Progenitor cell of endocrine pancreas (in vitro differentiated cells): ENCODE data around the gene B3GAT1. TPM values are rescaled to one million over a fixed set of nuclear protein-coding genes. Genes with fewer than 3 reads are reported as not detected.

Experiments used
- DNase-seq: peaks from one replicate; pipeline ENCODE4 v3.0.0; 2021; ENCODE audit warnings: low spot score; ENCODE audit not compliant: unreplicated experiment
- H3K27ac Mint-ChIP-seq: 2 replicates; pipeline ENCODE4 v1.8.0; 2021; ENCODE audit warnings: mild to moderate bottlenecking, moderate library complexity, mixed read lengths
- H3K27me3 Mint-ChIP-seq: 2 replicates; pipeline ENCODE4 v1.8.0; 2021; ENCODE audit warnings: mixed read lengths
- H3K36me3 Mint-ChIP-seq: 2 replicates; pipeline ENCODE4 v1.8.0; 2022; ENCODE audit warnings: mixed read lengths; ENCODE audit not compliant: insufficient read depth
- H3K4me1 Mint-ChIP-seq: 2 replicates; pipeline ENCODE4 v1.8.0; 2021; ENCODE audit warnings: low read depth, mixed read lengths
- H3K4me3 Mint-ChIP-seq: 2 replicates; pipeline ENCODE4 v1.8.0; 2021; ENCODE audit warnings: low read depth, mild to moderate bottlenecking, moderate library complexity, mixed read lengths
- H3K9me3 Mint-ChIP-seq: 2 replicates; pipeline ENCODE4 v1.8.0; 2021; ENCODE audit warnings: low read depth, mixed read lengths
- total RNA-seq: library from RNA; stranded (reverse); gene quantifications from 2 replicates; pipeline ENCODE4 v1.2.1, GENCODE V29; 2021
- TF ChIP-seq, protein P1 (sequence below): fragments of 200-600 bp; sonication (generic); IDR thresholded peaks from one replicate; pipeline ENCODE4 v1.5.0; 2021; ENCODE audit warnings: antibody characterized with exemption, mild to moderate bottlenecking; ENCODE audit not compliant: unreplicated experiment

Gene B3GAT1
- total RNA-seq, 1 donor from 2014 or later, result 5.1 TPM

DNA sequence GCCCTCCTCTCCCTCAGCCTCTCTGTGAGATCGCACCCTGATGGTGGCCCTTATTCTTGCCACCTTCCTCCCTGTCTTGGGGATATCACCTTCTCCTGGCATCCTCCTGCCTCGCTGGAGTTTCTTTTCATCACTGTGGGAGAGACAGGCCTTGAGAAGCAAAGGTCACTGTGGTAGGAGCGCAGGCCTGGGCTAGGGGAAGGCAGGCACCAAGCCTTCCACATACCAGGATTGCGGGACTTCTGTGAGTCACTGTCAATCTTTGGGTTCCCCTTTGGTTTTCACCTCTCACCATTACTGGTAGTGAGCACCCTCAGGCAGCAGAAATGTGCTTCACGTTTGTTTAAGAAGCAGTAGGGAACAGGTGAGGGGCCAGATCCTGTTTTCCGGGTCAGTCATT, 31.2 kb upstream of the B3GAT1 start:
- Mint-ChIP-seq H3K9me3 (no peaks in the 10 kb centered on the region), H3K27me3 (peaks cover 17% of the 10 kb centered on the region), H3K27ac (no peak overlapping the region), H3K4me1 (no peaks in the 10 kb centered on the region), H3K36me3 (no peaks in the 10 kb centered on the region), H3K4me3 (no peak overlapping the region)
- TF ChIP-seq, protein P1, sequence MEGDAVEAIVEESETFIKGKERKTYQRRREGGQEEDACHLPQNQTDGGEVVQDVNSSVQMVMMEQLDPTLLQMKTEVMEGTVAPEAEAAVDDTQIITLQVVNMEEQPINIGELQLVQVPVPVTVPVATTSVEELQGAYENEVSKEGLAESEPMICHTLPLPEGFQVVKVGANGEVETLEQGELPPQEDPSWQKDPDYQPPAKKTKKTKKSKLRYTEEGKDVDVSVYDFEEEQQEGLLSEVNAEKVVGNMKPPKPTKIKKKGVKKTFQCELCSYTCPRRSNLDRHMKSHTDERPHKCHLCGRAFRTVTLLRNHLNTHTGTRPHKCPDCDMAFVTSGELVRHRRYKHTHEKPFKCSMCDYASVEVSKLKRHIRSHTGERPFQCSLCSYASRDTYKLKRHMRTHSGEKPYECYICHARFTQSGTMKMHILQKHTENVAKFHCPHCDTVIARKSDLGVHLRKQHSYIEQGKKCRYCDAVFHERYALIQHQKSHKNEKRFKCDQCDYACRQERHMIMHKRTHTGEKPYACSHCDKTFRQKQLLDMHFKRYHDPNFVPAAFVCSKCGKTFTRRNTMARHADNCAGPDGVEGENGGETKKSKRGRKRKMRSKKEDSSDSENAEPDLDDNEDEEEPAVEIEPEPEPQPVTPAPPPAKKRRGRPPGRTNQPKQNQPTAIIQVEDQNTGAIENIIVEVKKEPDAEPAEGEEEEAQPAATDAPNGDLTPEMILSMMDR, result no peak
- no peak for DNase-seq

DNA sequence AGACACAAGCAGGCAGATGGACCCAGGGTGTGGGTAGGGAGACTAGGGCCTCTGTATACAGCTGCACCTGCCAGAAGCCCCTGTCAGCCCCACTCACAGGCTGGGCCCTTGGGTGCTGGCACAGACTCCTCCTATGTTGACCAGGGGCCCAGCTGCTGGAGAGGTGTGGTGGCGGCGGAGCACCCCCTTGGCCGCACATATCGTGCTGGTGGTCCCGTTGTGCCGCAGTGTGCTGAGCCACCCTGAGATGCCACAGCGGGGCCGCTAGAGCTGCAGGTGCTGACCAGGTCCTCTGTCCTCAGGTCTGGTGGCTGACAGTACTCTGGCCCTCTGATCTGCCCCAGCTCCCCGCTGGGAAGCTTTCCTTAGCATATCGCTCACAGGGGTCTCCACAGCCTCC, 30.2 kb upstream of the B3GAT1 start:
- Mint-ChIP-seq H3K4me1 (no peaks in the 10 kb centered on the region), H3K9me3 (no peaks in the 10 kb centered on the region), H3K27me3 (peaks cover 18% of the 10 kb centered on the region), H3K27ac (no peak overlapping the region), H3K36me3 (no peaks in the 10 kb centered on the region), H3K4me3 (no peak overlapping the region)
- no peak for DNase-seq
- TF ChIP-seq, protein P1, result no peak

- Mint-ChIP-seq H3K4me3 (no peak overlapping the region), H3K27me3 (peaks cover 20% of the 10 kb centered on the region), H3K9me3 (no peaks in the 10 kb centered on the region), H3K4me1 (no peaks in the 10 kb centered on the region), H3K27ac (no peak overlapping the region), H3K36me3 (no peaks in the 10 kb centered on the region)
- DNase-seq, result no peak
- TF ChIP-seq, protein P1, result no peak
Observed at GRCh38 chr11:134441706-134442105, 29.7 kb upstream of the B3GAT1 start.

- no peaks in the 10 kb centered on the region for H3K36me3 Mint-ChIP-seq
- no peaks in the 10 kb centered on the region for H3K9me3 Mint-ChIP-seq
- H3K27ac Mint-ChIP-seq, result no peak overlapping the region
- no peaks in the 10 kb centered on the region for H3K4me1 Mint-ChIP-seq
- H3K4me3 Mint-ChIP-seq, result no peak overlapping the region
- TF ChIP-seq, protein P1, result no peak
- peaks cover 20% of the 10 kb centered on the region for H3K27me3 Mint-ChIP-seq
- no peak for DNase-seq
Observed at GRCh38 chr11:134441281-134441680, 29.2 kb upstream of the B3GAT1 start.

DNA sequence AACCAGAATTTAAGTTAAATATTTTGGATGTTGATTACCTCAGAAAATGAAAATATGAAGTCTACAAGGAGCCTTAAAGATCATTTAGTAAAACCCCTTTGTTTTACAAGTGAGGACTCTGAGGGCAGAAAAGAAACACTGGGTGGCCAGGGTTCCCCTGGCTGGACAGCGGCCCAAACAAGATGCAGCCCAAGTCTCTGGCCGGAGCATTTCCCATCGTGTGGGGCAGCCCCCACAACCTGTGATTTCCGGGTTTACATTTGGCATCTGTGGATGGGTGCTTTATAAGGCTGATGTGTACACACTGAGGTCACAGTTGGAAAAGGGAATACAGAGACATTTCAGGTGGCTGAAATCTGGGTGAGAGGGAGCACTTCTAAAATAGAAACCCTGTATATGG, 28.8 kb upstream of the B3GAT1 start:
- Mint-ChIP-seq H3K4me3 (no peak overlapping the region), H3K4me1 (no peaks in the 10 kb centered on the region), H3K9me3 (no peaks in the 10 kb centered on the region), H3K27me3 (peaks cover 18% of the 10 kb centered on the region), H3K36me3 (no peaks in the 10 kb centered on the region), H3K27ac (no peak overlapping the region)
- TF ChIP-seq, protein P1, result no peak
- DNase-seq, result no peak
